ENCODE data around the gene GMDS. TPM values are rescaled to one million over a fixed set of nuclear protein-coding genes. Genes with fewer than 3 reads are reported as not detected.

Gene GMDS
- total and polyA plus RNA-seq, 2 of the 4 experiments (the other 2 are of a cell fraction): 7.3 to 21.9 TPM

GRCh38 chr6:2164481-2164880 is 80.9 kb downstream of the GMDS start:
- in situ Hi-C loops (cut with MboI; ENCODE audit: low sequenced_read_pairs): no loop called here
- Histone ChIP-seq H2BK5ac (ENCODE audit: low read depth, low read length, poor library complexity, severe bottlenecking) (no peak overlapping the region), H2AK9ac (replicated peaks; ENCODE audit: low read depth, low read length, poor library complexity) (no peak overlapping the region), H3K36me3 (ENCODE audit: control insufficient read depth, insufficient read depth, low read length) (no peaks in the 10 kb centered on the region), H3K9ac (ENCODE audit: low read depth, low read length) (no peak overlapping the region), H3K4me3 (ENCODE audit: insufficient read depth, low read depth, low read length) (no peak overlapping the region), H3K79me1 (ENCODE audit: low read depth in 1 of 2, low read length in 2 of 2) (peaks cover 13 to 24% of the 10 kb centered on the region in 2 experiments), H2AFZ (replicated peaks; ENCODE audit: low read length, poor library complexity) (no peak overlapping the region), H3K9me1 (ENCODE audit: insufficient read depth, low read length) (peaks cover 3% of the 10 kb centered on the region; the same call in 1 of the 2 replicates), H2BK20ac (ENCODE audit: low read depth, low read length) (no peak overlapping the region), H3K9me3 (ENCODE audit: control insufficient read depth, insufficient read depth, low read length) (peaks cover 5% of the 10 kb centered on the region), H4K5ac (ENCODE audit: low read depth, low read length) (no peak overlapping the region), H4K20me1 (ENCODE audit: insufficient read depth, low read length) (no peaks in the 10 kb centered on the region), H3K56ac (ENCODE audit: extremely low read depth, insufficient read depth, low read length) (no peak overlapping the region), H3K4me1 (ENCODE audit: control insufficient read depth, insufficient read depth, low read length) (peaks cover 10% of the 10 kb centered on the region), H3K23ac (ENCODE audit: low read depth, low read length) (no peak overlapping the region), H3K27ac (ENCODE audit: insufficient read depth, low read length) (no peak overlapping the region), H4K91ac (ENCODE audit: insufficient read depth, low read depth, low read length) (no peak overlapping the region), H4K8ac (ENCODE audit: low read depth in 2 of 2, low read length in 2 of 2) (no peak overlapping the region), H3K4me2 (ENCODE audit: low read depth, low read length) (no peak overlapping the region), H3K4ac (ENCODE audit: low read depth, low read length) (no peak overlapping the region), H2AK5ac (ENCODE audit: low read depth, low read length) (no peak overlapping the region), H2BK120ac (ENCODE audit: low read depth, low read length) (no peak overlapping the region), H3K14ac (replicated peaks; ENCODE audit: low read depth, low read length) (no peak overlapping the region), H3K27me3 (ENCODE audit: control insufficient read depth, insufficient read depth, low read length) (no peaks in the 10 kb centered on the region), H2BK15ac (ENCODE audit: low read depth, low read length) (no peak overlapping the region), H3K18ac (ENCODE audit: low read depth, low read length) (no peak overlapping the region)
- intact Hi-C loops (cut with micrococcal nuclease): loop anchor here (10.0 kb wide), 1 partner anchor 70 kb away; no protein-coding TSS in a partner anchor
- ChIA-PET POLR2A (ENCODE audit: unreplicated experiment) (no interaction called here), CTCF (no interaction called here)
- no CpG with 5 or more reads among the region's 2 CpGs for WGBS, 2 experiments (ENCODE audit: extremely low coverage in 2 of 2, insufficient read length in 1 of 2)
- dilution Hi-C loops (cut with HindIII; ENCODE audit: low sequenced_read_pairs, unreplicated experiment): no loop called here
- DNase-seq (no peak), ATAC-seq (ENCODE audit: low read depth) (no peak)
- TF ChIP-seq MAZ (IDR thresholded peaks at IDR 0.05; ENCODE audit: borderline replicate concordance, low read depth, low read length) (no peak), FOS (IDR thresholded peaks at IDR 0.05; ENCODE audit: low read depth, low read length) (no peak), CHD1 (IDR thresholded peaks at IDR 0.05; ENCODE audit: low read depth, low read length) (no peak), RCOR1 (IDR thresholded peaks at IDR 0.05; ENCODE audit: insufficient replicate concordance, low read length) (no peak), MXI1 (IDR thresholded peaks at IDR 0.05; ENCODE audit: borderline replicate concordance, low read depth, low read length) (no peak), CTCF (conservative IDR thresholded peaks at IDR 0.05; ENCODE audit: low read depth, low read length) (no peak), RAD21 (IDR thresholded peaks at IDR 0.05; ENCODE audit: low read length) (no peak), BHLHE40 (IDR thresholded peaks at IDR 0.05; ENCODE audit: low read depth, low read length) (no peak), MAFK (IDR thresholded peaks at IDR 0.05; ENCODE audit: low read depth, low read length) (no peak), CEBPB (IDR thresholded peaks at IDR 0.05; ENCODE audit: low read depth, low read length) (no peak), RFX5 (IDR thresholded peaks at IDR 0.05; ENCODE audit: low read depth, low read length) (no peak), SMC3 (IDR thresholded peaks at IDR 0.05; ENCODE audit: low read depth, low read length) (no peak)
- no TSS peak for BruUV-seq (replicated peaks)
